Astrocyte (in vitro differentiated cells and primary cell): ENCODE measurements around the gene FOLR1. TPM values are rescaled to one million over a fixed set of nuclear protein-coding genes. Genes with fewer than 3 reads are reported as not detected.
A peak's percentile ranks its signal among the peaks of the same experiment; 100 is the strongest.

ENCODE experiments used
- DNase-seq: peaks from one replicate; pipeline ENCODE4 v3.0.0-alpha.2; 2010; ENCODE audit warnings: low read depth
- FAIRE-seq: peaks from 2 replicates; lab custom pipeline; 2011; peaks lifted over from hg19 to GRCh38; lab: Jason Lieb, UNC
- H2AFZ ChIP-seq: 2 replicates; pipeline ENCODE4 v1.6.0; 2012; ENCODE audit warnings: low read depth, low read length, inconsistent platforms
- H3K27ac ChIP-seq: 2 replicates; pipeline ENCODE4 v1.5.1; 2011; ENCODE audit warnings: low read depth, low read length, inconsistent platforms
- H3K27me3 ChIP-seq: 2 replicates; pipeline ENCODE4 v1.6.0; 2011; ENCODE audit warnings: low read length, inconsistent platforms; ENCODE audit not compliant: insufficient read depth
- H3K36me3 ChIP-seq: 2 replicates; pipeline ENCODE4 v1.5.1; 2011; ENCODE audit warnings: low read length, inconsistent platforms; ENCODE audit not compliant: insufficient read depth
- H3K4me1 ChIP-seq: 2 replicates; pipeline ENCODE4 v1.5.1; 2011; ENCODE audit warnings: low read length, inconsistent platforms; ENCODE audit not compliant: insufficient read depth
- H3K4me2 ChIP-seq: 2 replicates; pipeline ENCODE4 v1.6.0; 2012; ENCODE audit warnings: low read length, inconsistent platforms
- H3K4me3 ChIP-seq: 2 replicates; pipeline ENCODE4 v1.5.1; 2011; ENCODE audit warnings: low read depth, mild to moderate bottlenecking, low read length, inconsistent platforms; ENCODE audit not compliant: insufficient read depth
- H3K79me2 ChIP-seq: 2 replicates; pipeline ENCODE4 v1.6.0; 2012; ENCODE audit warnings: mild to moderate bottlenecking, low read length, inconsistent platforms; ENCODE audit not compliant: insufficient read depth
- H3K9ac ChIP-seq: 2 replicates; pipeline ENCODE4 v1.6.0; 2012; ENCODE audit warnings: mild to moderate bottlenecking, low read length, inconsistent platforms
- H3K9me3 ChIP-seq: 2 replicates; pipeline ENCODE4 v1.5.1; 2012; ENCODE audit warnings: low read depth, mild to moderate bottlenecking, low read length, inconsistent platforms; ENCODE audit not compliant: insufficient read depth
- H4K20me1 ChIP-seq: 2 replicates; pipeline ENCODE4 v1.6.0; 2012; ENCODE audit warnings: low read length, inconsistent platforms; ENCODE audit not compliant: insufficient read depth
- H3K27ac Mint-ChIP-seq: one replicate; pipeline ENCODE4 v1.8.0; 2021; ENCODE audit warnings: mild to moderate bottlenecking, mixed read lengths; ENCODE audit not compliant: unreplicated experiment
- H3K27me3 Mint-ChIP-seq: one replicate; pipeline ENCODE4 v1.8.0; 2021; ENCODE audit warnings: low read depth, mixed read lengths; ENCODE audit not compliant: unreplicated experiment
- H3K36me3 Mint-ChIP-seq: one replicate; pipeline ENCODE4 v1.8.0; 2021; ENCODE audit warnings: low read depth, mixed read lengths; ENCODE audit not compliant: unreplicated experiment
- H3K4me1 Mint-ChIP-seq: one replicate; pipeline ENCODE4 v1.8.0; 2021; ENCODE audit warnings: low read depth, mixed read lengths; ENCODE audit not compliant: unreplicated experiment
- H3K4me3 Mint-ChIP-seq: one replicate; pipeline ENCODE4 v1.8.0; 2021; ENCODE audit warnings: mild to moderate bottlenecking, moderate library complexity, mixed read lengths; ENCODE audit not compliant: unreplicated experiment
- H3K9me3 Mint-ChIP-seq: one replicate; pipeline ENCODE4 v1.8.0; 2021; ENCODE audit warnings: mild to moderate bottlenecking, mixed read lengths; ENCODE audit not compliant: unreplicated experiment
- EZH2 ChIP-seq: IDR thresholded peaks from 2 replicates; pipeline ENCODE4 v1.6.1; 2012; ENCODE audit warnings: mild to moderate bottlenecking, low read length, inconsistent platforms; ENCODE audit not compliant: insufficient read depth
- total RNA-seq: library from RNA; stranded (reverse); gene quantifications from 2 replicates; pipeline ENCODE4 v1.2.1, GENCODE V29; 2021
- TF ChIP-seq, protein P1 (sequence below): IDR thresholded peaks from 2 replicates; pipeline ENCODE4 v1.5.1; 2011; ENCODE audit warnings: low read depth, mild to moderate bottlenecking, inconsistent platforms, low read length, moderate library complexity; ENCODE audit not compliant: insufficient read depth

FOLR1 gene
- total RNA-seq, 1 donor from 2014 or later, result 3.2 TPM

DNA sequence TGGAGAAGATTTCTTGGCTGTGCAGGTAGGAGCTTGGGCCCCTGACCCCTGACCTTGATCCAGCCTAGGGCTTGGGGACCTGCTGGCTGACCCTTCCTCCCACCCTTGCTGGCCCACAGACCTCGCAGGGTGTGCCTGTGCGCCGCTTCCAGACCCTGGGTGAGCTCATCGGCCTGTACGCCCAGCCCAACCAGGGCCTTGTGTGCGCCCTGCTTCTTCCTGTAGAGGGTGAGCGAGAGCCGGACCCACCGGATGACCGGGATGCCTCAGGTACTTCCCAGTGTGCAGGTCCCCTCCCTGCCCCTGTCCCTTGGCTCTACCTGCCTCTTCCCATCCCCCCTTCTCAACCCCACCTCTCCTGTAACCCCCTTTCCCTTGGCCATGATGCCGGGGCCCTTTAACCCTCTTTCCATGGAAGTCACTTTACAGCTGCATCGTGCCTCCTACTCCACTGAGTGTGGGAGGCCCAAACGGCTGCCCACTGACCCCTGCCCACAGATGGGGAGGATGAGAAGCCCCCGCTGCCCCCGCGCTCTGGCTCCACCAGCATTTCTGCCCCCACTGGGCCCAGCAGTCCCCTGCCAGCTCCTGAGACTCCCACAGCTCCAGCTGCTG lies 36.4 kb downstream of the FOLR1 start:
- DNase-seq (no peak), FAIRE-seq (no peak)
- Mint-ChIP-seq H3K36me3 (peaks cover 18% of the 10 kb centered on the region), H3K9me3 (no peaks in the 10 kb centered on the region), H3K4me3 (no peak overlapping the region), H3K4me1 (peaks cover 14% of the 10 kb centered on the region), H3K27ac (no peak overlapping the region), H3K27me3 (no peaks in the 10 kb centered on the region)
- H3K4me3 ChIP-seq, result no peak overlapping the region
- no peak overlapping the region for H3K9ac ChIP-seq
- no peak for TF ChIP-seq EZH2
- TF ChIP-seq, protein P1, sequence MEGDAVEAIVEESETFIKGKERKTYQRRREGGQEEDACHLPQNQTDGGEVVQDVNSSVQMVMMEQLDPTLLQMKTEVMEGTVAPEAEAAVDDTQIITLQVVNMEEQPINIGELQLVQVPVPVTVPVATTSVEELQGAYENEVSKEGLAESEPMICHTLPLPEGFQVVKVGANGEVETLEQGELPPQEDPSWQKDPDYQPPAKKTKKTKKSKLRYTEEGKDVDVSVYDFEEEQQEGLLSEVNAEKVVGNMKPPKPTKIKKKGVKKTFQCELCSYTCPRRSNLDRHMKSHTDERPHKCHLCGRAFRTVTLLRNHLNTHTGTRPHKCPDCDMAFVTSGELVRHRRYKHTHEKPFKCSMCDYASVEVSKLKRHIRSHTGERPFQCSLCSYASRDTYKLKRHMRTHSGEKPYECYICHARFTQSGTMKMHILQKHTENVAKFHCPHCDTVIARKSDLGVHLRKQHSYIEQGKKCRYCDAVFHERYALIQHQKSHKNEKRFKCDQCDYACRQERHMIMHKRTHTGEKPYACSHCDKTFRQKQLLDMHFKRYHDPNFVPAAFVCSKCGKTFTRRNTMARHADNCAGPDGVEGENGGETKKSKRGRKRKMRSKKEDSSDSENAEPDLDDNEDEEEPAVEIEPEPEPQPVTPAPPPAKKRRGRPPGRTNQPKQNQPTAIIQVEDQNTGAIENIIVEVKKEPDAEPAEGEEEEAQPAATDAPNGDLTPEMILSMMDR, result no peak
- no peaks in the 10 kb centered on the region for H3K27me3 ChIP-seq
- H2AFZ ChIP-seq, result no peak overlapping the region
- H3K27ac ChIP-seq, result peak overlapping the region; percentile 7
- peaks cover 22% of the 10 kb centered on the region for H3K4me1 ChIP-seq
- H4K20me1 ChIP-seq, result peaks cover 83% of the 10 kb centered on the region
- peaks cover 69% of the 10 kb centered on the region for H3K79me2 ChIP-seq
- H3K36me3 ChIP-seq, result peaks cover 28% of the 10 kb centered on the region
- no peaks in the 10 kb centered on the region for H3K9me3 ChIP-seq
- H3K4me2 ChIP-seq, result peak overlapping the region; percentile 47

DNA sequence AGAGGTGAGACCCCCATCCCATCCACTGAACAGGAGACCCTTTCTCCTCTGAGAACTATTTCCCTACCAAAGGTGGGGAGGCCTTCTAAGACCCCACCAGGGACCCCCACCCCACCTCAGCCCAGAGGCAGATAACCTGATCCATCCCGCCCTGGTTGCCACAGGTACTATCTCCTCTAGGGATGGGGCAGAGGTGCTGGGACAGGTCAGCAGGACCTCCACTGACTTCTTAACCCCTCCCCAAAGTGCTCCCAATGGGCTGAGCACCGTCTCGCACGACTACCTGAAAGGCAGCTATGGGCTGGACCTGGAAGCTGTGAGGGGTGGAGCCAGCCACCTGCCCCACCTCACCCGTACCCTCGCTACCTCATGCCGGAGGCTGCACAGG lies 36.9 kb downstream of the FOLR1 start:
- Mint-ChIP-seq H3K4me3 (peak overlapping the region; percentile 27), H3K27me3 (no peaks in the 10 kb centered on the region), H3K36me3 (peaks cover 18% of the 10 kb centered on the region), H3K9me3 (no peaks in the 10 kb centered on the region), H3K27ac (no peak overlapping the region), H3K4me1 (peaks cover 14% of the 10 kb centered on the region)
- H3K27me3 ChIP-seq, result no peaks in the 10 kb centered on the region
- H3K4me1 ChIP-seq, result peaks cover 22% of the 10 kb centered on the region
- H3K27ac ChIP-seq, result no peak overlapping the region
- no peak overlapping the region for H2AFZ ChIP-seq
- peaks cover 32% of the 10 kb centered on the region for H3K36me3 ChIP-seq
- FAIRE-seq (no peak), DNase-seq (no peak)
- no peaks in the 10 kb centered on the region for H3K9me3 ChIP-seq
- H3K79me2 ChIP-seq, result peaks cover 69% of the 10 kb centered on the region
- no peak overlapping the region for H3K4me2 ChIP-seq
- no peak overlapping the region for H3K4me3 ChIP-seq
- no peak overlapping the region for H3K9ac ChIP-seq
- peaks cover 88% of the 10 kb centered on the region for H4K20me1 ChIP-seq
- TF ChIP-seq, protein P1, result no peak
- TF ChIP-seq EZH2, result no peak

DNA sequence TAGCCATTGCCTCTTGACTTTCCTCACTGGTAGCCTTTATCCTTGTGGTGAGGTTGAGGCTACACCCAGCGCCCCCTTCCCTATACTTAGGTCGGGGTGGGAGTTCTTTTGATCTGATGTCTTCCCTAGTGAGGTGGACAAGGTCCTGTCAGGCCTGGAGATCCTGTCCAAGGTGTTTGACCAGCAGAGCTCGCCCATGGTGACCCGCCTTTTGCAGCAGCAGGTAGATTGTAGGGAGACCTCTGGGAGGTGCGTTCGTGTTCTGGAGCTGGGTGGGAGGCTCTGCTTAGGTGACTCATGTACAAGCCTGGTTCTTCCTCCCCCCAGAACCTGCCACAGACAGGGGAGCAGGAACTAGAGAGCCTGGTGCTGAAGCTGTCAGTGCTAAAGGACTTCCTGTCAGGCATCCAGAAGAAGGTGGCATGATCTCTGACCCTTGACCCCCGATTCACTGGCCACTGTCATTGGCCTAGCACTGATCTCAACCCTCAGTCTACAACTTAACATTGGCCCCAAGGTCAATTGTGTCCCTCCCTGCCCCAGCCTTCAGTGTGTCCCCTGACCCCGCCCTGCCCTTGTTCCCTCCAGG lies 37.5 kb downstream of the FOLR1 start:
- H3K27ac Mint-ChIP-seq, result no peak overlapping the region

More for the DNA sequence above, 37.5 kb downstream of the FOLR1 start:
- peak overlapping the region; percentile 27 for H3K4me3 Mint-ChIP-seq
- DNase-seq, result no peak
- H3K9me3 ChIP-seq, result no peaks in the 10 kb centered on the region
- H3K4me1 ChIP-seq, result peaks cover 22% of the 10 kb centered on the region
- no peaks in the 10 kb centered on the region for H3K9me3 Mint-ChIP-seq
- no peak overlapping the region for H2AFZ ChIP-seq
- FAIRE-seq, result no peak
- H3K36me3 ChIP-seq, result peaks cover 35% of the 10 kb centered on the region
- no peak overlapping the region for H3K4me3 ChIP-seq
- H3K27me3 ChIP-seq, result no peaks in the 10 kb centered on the region
- peaks cover 22% of the 10 kb centered on the region for H3K36me3 Mint-ChIP-seq
- peaks cover 64% of the 10 kb centered on the region for H3K79me2 ChIP-seq
- peaks cover 94% of the 10 kb centered on the region for H4K20me1 ChIP-seq
- H3K27me3 Mint-ChIP-seq, result no peaks in the 10 kb centered on the region
- no peak for TF ChIP-seq EZH2
- TF ChIP-seq, protein P1, result no peak
- no peak overlapping the region for H3K27ac ChIP-seq
- peaks cover 14% of the 10 kb centered on the region for H3K4me1 Mint-ChIP-seq
- no peak overlapping the region for H3K4me2 ChIP-seq
- H3K9ac ChIP-seq, result no peak overlapping the region
